Measurements from ENCODE around the gene PRKG1. TPM values are rescaled to one million over a fixed set of nuclear protein-coding genes. Genes with fewer than 3 reads are reported as not detected.

The PRKG1 gene
- total and polyA plus RNA-seq, 2 of the 8 experiments (the other 6 are each of a cell fraction or from before 2014, with no cell fraction given) = 4.2 to 15.2 TPM

GRCh38 chr10:51707392-51707791, 633.1 kb downstream of the PRKG1 start (continued):
- no peak for TF ChIP-seq ASH2L (IDR thresholded peaks at IDR 0.05; ENCODE audit: low read length)

Measured in H1 (cell line).